HG03432 (cell line): ENCODE measurements around the gene MTCL1.

ENCODE experiments used
- ATAC-seq: cut with Tn5 transposase; IDR thresholded peaks from one replicate; pipeline ENCODE4 v1.9.1; 2021; ENCODE audit warnings: mild to moderate bottlenecking, moderate library complexity; ENCODE audit not compliant: unreplicated experiment

The MTCL1 gene

DNA sequence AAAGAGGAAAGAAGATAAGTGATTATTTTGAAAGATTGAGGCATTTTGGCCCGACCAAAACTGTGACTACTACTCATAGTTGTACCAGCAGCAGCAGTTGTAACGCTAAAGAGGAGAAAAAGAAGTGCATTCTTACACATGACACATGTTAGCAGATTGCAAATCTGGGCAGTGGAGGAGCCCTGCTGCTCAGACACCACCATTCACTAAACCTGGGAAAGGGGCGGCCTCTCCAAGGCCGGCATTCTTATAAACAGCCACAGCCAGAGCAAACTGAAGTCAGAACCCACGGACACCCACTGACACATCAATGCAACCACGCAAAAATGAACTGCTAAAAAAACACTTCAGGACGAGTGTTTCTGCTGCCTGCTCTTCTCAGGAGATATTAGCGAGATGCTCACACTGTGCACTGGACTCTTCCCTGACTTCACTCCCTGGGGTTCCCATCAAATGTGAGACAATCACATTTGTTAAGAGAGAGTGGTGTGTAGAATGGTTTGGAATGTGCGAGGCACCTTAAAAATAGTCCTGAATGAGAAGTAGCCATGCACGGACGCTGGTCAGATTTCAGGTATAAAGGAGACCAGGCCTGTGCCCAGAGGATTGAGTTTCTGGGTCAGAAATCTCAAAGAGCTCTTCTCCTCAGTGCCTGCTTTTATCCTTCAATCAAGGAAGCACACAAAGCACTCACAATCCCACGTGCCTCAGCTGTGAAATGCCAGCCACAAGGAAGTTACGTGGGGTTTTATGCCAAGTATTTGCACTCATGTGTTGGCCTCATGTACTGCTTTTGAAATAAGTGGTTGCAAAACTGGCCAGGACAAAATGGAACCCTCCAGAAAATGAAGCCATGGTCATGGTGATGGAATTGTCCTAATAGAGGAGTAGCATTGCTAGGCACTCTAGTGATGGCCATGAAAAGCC, 83.4 kb downstream of the MTCL1 start:
- ATAC-seq, result no peak

DNA sequence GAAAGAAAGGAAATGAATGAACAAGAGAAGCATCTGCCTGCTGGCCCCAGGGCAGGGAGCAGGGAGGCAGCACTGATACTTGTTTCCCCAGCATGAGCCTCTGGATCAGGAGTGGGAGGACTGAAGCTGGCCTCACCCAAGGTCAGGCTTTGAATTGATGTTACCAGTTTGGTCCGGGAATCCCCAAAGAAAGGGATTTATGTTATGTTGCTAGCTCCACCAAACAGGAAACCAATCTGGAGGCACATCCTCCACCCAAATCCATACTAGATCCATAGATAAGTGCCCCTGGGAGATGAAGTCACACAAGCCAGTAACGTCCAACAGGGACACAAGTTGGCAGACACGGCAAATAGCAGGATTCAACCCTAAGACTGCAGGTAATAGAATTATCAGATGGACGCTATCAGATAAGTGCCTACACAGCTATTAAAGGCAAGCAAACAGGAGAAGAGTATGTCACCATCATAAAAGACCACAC, 85.9 kb downstream of the MTCL1 start:
- ATAC-seq, result no peak

DNA sequence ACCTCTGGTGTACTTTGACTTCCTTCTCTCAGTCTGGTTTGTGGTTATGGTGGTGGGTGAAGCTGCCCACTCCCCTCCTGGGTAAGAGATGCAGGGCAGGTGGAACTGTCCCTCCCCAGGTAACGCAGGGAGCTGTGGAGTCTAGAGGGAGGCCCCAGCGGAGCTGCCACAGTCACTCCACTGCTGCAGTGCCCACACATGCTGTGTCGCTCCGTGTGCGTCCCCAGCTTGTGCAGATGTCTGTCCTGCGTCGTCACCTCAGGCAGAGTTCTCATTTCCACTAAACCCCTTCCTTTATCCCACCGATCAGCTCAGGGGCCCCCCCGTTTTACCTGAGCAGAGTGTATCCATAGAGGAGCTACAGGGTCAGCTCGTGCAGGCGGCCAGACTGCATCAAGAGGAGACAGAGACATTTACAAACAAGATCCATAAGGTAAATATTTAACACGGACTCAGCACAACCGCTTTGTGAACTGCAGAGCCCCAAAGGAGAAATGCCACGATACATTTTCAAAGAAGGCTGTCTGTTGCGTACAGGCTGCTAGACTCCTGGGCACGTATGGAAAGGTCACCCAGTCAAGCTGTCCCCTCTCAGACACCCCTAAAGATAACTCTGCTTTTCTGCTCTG, 87.4 kb downstream of the MTCL1 start:
- no peak for ATAC-seq

DNA sequence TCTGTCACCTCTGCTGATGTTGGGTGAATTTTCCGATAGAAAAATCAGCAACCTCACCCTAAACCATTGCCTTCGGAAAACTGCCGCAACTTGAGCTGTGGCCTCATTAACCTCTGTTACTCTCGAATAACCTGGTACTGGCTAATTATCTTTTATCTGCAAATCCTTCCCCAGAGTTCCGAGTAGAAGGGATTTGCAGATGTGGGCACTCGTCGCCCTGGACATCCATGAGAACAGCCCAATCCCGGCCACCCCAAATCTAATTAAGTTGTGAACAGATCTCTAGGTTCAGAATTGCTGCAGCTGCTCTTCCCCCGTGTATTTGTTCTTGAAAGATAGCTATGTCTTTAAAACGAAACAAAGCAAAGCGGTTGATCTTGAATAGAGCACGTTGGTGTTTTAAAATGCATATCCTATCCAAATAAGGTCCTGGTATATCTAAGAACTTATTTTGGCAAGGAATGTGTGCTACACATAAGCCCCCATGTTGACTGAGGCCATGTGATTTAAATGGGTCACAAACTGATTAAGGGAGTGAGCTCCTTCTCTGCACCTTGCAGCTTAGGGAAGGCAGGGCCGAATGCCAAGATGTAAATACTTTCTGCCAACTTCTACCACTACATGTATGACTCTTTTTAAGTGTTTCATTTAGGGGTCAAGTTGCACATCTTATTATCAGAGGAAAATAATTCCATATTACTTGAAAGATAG, 88.2 kb downstream of the MTCL1 start:
- ATAC-seq, result no peak

DNA sequence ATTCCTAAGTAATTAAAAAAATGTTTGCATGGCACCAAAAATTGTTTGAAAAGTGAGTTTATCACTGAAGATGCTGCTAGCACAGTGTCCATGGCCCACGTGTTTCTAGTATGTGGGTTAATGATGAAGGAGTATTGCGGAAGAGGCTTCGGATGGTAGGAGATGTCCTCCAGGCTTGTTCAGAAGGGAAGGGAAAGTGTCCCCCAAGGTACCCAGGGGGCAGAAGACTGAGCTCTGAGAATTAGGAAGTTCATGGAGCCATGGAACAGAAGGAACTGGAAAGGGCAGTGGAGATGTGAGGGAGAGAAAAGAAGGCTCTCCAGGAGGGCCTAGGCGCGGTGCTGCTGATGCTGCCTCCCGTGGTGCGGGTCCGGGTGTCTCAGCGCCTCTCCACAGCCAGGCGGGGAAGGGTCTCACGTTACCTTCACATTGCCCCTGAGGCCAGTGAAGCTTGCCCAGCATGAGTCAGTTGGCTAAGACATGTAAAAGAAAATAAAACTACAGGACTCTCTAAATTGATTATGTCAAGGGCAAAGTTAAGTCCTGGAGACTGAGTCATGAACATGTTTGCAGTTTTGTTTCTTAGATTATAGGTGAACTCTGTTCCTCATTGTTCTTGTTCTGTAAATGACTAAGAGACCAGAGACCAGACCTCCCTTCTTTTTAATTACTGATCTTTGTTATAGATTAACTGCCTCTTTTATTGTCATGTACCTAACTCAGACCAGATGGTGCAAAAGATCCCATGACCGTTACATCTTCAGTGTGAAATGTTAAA, 89.0 kb downstream of the MTCL1 start:
- ATAC-seq, result no peak

DNA sequence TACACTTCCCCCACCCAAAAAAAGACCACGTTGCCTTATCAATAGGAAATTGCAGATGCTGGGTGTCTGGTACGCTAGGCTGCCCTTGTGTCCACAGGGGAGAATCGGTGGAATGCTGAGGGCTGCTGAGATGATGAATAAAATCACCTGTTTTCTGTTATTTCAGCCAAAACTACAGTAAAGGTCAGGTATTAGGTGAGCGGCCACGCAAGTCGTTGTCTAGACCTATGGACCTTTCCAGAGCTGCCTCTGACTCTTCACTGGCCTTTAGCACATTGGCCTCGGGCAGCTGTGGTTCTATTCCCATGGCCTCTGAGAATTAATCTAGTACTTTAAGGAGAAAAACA, 89.6 kb downstream of the MTCL1 start:
- ATAC-seq, result no peak

DNA sequence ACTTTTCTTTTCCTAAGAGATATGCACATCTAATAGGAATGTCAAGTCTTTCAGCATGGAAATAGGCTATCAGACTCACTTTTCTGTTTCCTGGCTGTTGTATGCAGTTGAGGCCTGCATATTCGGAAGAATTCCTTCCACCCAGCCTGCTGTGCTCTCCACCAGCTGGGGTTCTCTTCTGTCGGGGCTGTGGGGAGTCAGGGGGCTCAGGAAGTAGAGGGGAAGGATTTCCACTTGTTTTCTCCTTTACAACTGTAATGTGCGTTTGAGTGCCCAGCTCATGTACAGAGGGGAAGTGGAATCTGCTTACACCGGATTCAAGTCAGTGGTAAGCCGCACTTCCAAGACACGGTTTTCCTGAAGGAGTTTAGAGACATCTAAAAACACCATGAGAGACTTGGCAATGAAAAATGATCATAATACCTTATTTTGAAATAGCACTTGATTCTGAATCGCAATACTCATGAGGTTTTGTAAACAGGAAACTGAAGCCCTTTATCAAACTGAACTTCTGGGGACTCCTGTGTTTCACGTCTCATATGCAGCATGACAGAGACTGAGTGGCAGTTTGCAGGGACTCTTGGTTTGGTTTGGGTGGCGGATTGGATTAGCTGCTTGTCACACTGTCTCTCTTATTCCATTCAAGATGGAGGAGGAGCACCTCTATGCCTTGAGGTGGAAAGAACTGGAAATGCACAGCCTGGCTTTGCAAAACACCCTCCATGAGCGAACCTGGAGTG, 90.4 kb downstream of the MTCL1 start:
- no peak for ATAC-seq

DNA sequence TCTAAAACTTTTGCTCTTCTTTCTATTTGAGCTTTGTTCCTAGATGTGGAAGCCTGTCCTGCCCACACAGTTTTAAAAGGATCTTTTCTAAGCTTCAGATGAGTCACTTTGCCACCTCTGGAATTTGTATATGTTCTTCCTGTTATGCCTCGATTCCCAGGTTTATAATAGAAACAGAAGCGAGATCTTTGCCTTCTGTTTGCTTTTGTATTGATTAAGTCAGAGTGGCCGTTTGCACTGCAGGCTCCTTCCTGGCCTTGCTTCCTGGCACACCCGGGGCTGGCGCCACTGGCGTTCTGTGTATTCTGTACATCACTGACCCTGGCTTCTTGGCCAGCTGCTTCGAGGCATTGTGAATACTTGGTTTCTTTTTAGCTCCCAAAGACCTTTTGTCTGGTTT, 91.8 kb downstream of the MTCL1 start:
- no peak for ATAC-seq

DNA sequence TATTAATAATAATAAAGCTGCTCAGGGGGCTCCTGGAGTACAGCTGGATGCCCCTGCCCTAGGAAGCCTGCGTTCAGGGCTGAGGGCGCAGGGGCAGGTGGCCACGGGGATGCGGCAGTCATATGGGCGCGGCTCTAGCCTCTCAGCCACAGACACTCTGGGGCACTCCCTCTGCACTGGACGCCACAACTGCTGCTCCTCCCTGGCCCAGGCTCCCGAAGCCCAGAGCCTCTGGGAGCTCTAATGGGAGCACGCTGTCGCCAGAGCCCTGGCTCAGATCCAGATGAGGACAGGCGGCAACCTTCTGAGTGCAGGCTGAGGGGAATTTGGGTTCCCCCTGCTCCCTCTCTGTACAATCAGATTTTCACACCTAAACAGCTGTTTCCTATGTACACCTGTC, 93.6 kb downstream of the MTCL1 start:
- ATAC-seq, result no peak

DNA sequence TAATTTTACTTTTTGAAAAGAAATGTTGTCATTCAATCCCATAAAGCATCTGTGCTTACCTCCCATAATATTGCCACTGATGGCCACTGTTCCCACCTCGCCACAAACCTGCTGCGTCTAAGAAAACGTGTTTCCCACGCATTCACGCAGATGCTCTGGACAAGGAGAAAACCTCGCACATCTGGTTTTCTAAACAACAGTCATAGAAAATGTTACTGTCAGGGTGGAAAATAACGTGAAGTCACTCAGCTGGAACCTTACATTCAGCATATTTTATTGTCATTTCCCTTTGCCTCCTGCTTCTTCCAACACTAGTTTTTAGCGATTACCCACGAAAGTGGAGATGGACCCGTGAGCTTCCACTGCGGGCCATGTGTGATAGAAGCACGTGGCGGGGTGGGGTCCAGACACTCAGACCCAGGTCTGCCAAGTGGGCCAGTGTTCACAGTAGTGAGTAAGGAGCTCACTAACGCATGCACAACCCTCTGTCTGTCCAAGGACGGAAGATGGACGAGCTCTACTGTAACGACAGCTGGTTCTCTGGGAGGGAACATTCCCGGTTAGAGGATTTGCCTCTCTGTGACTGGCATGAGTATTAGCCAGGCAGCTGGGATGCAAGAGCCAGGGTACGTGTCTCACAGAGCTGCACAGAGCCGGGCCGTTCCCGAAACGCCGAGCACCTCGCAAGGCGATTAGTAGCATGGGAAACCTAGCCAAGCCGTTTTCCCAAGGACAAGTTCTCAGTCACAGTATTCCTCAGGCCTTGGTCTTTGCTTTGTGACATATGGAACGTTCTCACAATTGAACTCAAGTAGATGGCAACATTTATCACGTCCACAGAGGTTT, 94.5 kb downstream of the MTCL1 start:
- ATAC-seq, result no peak

DNA sequence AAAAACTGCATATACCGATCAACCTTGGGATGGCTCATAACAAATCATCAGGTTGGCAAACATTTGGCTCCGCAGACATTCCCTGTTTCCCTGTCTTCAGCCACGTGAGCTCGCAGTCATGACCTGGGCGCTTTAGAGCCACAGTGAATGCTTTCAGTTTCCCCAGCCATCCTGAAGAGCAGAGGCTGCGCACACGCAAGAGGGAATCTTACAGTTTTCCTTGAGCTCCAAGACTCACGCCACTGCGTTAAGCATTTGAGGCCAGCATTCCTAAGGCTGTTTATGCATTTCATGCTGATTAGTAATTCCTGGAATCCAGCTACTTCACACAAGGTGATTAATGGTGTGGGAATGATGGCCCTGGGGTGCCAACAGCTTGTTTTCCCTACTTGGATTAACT, 95.1 kb downstream of the MTCL1 start:
- no peak for ATAC-seq

DNA sequence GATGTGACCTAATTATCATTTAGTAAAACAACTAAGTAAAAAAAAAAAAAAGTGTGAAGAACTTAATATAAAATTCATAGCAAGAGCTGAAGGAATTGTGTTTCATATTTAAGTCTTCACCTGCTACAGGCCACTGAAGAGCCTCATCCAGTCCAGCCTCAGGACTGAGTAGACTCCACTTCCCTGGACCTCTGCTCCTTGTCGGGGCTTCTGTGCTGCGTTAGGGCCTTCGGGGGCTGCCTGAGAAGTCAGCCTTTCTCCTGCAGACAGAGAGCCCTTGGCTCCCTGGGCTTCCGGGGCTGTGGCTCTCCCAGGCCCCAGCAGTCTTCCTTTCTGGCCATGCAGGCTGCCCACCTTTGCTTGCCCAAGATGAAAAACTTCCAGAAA, 95.5 kb downstream of the MTCL1 start:
- ATAC-seq, result no peak

DNA sequence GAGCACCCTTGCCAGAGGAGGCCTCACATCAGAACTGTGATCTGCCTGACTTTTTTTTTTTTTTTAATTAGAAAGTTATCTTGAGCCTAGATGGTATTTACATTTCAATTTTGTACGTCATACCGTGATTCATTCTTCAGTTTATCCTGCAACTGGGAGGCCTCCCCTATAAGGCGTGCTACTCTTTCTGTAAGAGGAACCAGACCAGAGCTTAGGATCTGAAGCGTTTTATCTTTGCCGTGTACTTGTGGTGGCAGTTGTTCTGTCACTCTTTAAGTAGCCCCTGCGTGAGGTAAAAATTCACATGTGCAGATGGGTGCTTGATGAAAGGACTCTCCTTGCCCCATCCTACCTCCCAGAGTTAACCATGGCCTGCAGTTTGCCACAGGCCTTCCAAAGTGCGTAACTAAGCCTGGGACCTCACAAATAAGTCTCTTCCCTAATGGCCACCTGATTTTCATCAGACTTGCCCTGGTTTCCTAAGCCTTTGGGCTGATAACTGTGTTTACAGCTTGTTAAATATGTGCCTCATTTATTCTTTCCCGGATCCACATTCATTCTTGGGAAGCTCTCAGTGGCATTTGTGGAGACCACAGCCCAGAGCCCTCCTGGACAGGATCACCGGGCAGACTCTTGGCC, 96.0 kb downstream of the MTCL1 start:
- ATAC-seq, result no peak

DNA sequence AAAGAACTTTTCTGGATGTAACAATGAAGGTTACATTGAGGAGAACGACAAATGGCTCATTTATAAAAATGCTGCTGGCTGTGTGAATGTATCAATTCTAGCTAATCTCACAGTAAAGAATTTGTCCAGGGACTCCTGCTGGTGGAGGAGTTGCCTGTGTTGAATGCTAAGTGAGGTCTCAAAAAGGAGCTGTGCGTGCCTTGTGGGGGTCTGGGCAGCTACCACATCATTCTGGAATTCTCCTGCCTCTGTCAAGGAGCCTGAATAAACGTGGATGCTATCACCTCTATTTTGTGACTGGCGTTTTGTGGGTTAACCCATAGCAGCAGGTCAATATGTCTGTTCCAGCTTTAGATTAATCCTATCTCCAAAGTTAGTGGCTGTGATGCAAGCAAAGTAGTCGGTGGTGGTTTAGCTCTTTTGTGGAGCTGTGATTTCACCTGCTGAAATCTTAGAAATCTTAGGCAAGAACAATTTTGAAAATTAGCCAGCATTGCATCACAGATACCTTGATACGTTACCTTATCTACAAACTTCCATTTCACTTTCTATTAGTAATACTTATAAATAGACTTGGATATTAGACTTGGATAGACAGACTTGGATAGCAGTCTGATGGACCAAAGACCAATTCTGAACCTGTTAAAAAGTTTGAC, 96.8 kb downstream of the MTCL1 start:
- ATAC-seq, result no peak

DNA sequence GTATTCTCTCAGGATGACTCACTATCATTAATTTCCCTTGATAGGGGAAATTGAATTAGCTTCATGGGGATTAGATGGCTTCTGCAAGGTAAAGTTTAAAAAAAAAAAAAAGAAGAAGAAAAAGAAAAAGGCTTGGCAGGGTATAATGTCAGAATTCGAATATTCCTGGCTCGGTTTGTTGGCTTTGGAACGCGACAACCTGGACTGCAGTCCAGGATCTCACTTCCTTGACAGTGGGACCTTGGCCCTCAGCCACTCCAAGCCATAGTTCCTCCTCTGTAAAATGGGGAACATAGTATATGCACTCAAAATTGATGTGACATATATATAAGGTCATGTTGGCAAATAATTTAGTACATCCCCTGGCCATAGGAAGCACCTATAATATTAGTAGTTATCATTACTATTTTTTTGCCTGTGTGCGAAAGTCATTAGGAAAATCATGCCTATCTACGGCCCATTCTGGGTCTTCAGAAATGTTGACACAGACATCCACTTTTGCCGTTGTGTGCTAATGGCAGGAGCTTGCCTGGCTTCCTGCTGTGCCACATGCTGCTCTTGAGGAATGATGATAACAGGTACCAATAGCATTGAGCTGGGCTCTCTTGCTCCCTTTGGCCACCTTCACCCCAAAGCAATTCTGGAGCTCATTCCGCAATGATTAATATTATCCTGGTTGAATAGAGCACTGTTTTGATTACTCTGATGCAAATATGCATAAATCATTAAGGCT, 97.9 kb downstream of the MTCL1 start:
- no peak for ATAC-seq

DNA sequence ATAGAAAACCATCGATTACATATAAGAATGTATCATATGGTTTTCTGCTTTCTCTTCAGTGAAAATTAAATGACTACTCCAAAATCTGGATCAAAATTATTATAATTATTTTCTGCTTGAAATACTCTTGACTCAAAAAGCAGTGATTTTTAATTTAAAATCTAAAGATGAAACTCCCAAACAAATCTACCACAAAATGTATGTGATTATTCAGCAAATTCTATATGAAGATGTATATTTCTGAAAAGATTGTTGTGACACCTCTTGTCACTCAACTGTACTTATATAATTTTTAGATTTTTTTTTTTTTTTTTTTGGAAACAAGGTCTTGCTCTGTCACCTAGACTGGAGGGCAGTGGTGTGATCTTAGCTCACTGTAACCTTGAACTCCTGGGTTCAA, 98.6 kb downstream of the MTCL1 start:
- no peak for ATAC-seq

DNA sequence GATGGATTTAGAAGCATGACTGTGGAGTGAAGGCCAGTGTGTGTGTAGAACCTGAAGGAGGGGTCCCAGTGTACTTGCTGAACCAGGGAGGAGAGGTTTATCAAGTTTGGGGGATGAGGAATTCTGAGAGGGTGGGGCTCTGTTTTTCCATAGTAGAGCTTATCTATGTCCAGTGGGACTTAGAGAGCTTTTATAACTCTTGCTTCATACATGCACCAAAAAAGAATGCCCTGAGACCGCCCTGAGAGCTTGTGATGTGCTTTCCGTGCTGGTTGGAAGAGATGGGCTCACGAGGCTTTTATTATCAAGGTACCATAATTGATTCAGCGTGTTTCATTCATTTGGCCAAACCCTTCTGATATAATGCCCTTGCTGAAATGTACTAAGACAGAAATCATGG, 100.2 kb downstream of the MTCL1 start:
- ATAC-seq, result no peak
